GM18951 (cell line): Measurements from ENCODE around the gene METTL6.

Experiments
- POLR2A ChIP-seq: IDR thresholded peaks from 4 replicates; pipeline ENCODE4 v1.6.1; 2011; ENCODE audit warnings: mild to moderate bottlenecking; ENCODE audit not compliant: insufficient read length, insufficient read depth; ENCODE audit errors: extremely low read depth
- in situ Hi-C: fragments of 300-500 bp; cut with MboI; formaldehyde crosslinking; loops from one replicate; pipeline ENCODE4 v1.12.0; 2022; ENCODE audit warnings: low sequenced_read_pairs, mixed read lengths, inconsistent platforms; ENCODE audit not compliant: unreplicated experiment

METTL6 gene

GRCh38 chr3:15361494-15362214, 65.7 kb downstream of the METTL6 start:
- no peak for TF ChIP-seq POLR2A
- in situ Hi-C loops = no loop called here

DNA sequence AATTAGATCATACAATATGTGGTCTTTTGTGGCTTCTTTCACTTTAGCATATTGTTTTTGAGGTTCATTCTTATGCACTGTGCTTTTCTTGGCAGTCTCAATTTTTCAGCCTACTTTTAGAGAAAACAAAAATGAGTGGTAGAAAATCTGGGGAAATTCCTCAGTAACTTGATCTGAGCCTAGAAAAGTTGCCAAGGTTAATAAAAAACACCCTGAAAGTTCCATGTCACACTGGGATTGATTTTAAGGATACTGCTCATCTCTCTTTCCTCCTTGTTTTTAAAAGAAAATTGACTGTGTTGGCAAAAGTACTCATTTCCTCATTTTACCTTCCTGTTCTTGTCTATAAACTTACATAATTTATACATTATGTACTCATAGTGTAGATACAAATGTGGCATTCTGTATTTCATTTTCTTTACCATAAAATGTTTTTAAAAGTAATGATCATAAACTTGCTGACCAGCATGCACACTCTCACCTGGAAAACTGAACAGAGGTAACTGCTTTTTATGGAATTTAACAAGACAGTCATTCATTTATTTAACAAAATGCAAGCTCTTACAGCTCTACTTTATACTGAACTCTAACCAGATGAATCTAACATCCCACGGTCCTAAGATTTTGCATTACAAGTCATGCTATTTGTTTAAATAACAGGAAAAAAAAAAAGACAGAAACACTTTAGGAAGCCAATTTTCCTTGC, 66.4 kb downstream of the METTL6 start:
- no peak for TF ChIP-seq POLR2A

More for the DNA sequence above, 66.4 kb downstream of the METTL6 start:
- in situ Hi-C loops = no loop called here
